ENCODE results near the gene TEAD4. TPM values are rescaled to one million over a fixed set of nuclear protein-coding genes. Genes with fewer than 3 reads are reported as not detected.

Gene TEAD4
- total RNA-seq, 1 experiment from 2014 or later: 96.2 TPM

- Histone ChIP-seq H3K27me3 (replicated peaks; ENCODE audit: control insufficient read depth, insufficient read depth, low read length) (no peaks in the 10 kb centered on the region), H3K4me3 (ENCODE audit: low read depth, low read length) (no peak overlapping the region), H3K36me3 (ENCODE audit: control insufficient read depth, insufficient read depth, low read length) (no peaks in the 10 kb centered on the region), H3K4me1 (no peaks in the 10 kb centered on the region), H3K9me3 (peaks cover 14% of the 10 kb centered on the region)
- Mint-ChIP-seq H3K4me1 (ENCODE audit: low read depth, unreplicated experiment) (peaks cover 11% of the 10 kb centered on the region), H3K27me3 (ENCODE audit: insufficient read depth, unreplicated experiment) (no peaks in the 10 kb centered on the region), H3K9me3 (ENCODE audit: unreplicated experiment) (peaks cover 21% of the 10 kb centered on the region), H3K27ac (ENCODE audit: unreplicated experiment) (no peak overlapping the region), H3K36me3 (ENCODE audit: insufficient read depth, unreplicated experiment) (peaks cover 46% of the 10 kb centered on the region), H3K4me3 (ENCODE audit: unreplicated experiment) (no peak overlapping the region)
- no TSS peak for BruUV-seq (replicated peaks)
- intact Hi-C loops (cut with micrococcal nuclease; ENCODE audit: unreplicated experiment): no loop called here
- ChIA-PET POLR2A (interaction anchor here (0.5 kb wide), 1 partner anchor 114 kb away, joined by 5 read pairs; no protein-coding TSS in a partner anchor), CTCF (no interaction called here)
- DNase-seq: no peak
- no peak for TF ChIP-seq CTCF (IDR thresholded peaks at IDR 0.05; ENCODE audit: insufficient read depth in 1 of 2, low read depth in 1 of 2, low read length in 1 of 2, severe bottlenecking in 1 of 2, unreplicated experiment in 1 of 2)
These were observed 29.3 kb downstream of the TEAD4 start for GRCh38 chr12:2988494-2988893.

DNA sequence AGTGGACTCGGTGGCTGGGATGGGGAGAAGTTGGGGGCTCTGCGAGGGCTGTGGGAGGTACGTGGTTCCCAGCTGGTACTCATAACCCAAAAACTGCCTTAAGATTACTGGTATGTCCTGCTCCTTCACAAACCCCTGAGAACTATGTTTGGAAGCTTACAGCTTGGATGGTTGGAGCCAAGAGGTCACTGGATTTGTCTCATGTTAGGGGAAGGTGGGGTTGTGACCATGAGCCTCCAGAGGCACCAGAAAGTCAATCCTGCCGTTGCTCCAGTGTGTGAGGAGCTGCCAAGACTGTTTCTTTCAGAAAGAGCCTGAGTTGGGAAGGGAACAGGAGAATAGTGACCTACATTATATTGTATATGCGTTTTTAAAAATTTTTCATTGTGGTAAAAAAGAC is 33.5 kb downstream of the TEAD4 start:
- H3K4me3 Mint-ChIP-seq (ENCODE audit: unreplicated experiment): no peak overlapping the region
- H3K9me3 Mint-ChIP-seq (ENCODE audit: unreplicated experiment): peaks cover 12% of the 10 kb centered on the region
- DNase-seq: no peak
- Histone ChIP-seq H3K27me3 (replicated peaks; ENCODE audit: control insufficient read depth, insufficient read depth, low read length) (no peaks in the 10 kb centered on the region), H3K36me3 (ENCODE audit: control insufficient read depth, insufficient read depth, low read length) (no peaks in the 10 kb centered on the region; the same call in 1 of the 2 replicates), H3K4me3 (ENCODE audit: low read depth, low read length) (no peak overlapping the region), H3K4me1 (no peaks in the 10 kb centered on the region), H3K9me3 (peaks cover 14% of the 10 kb centered on the region)
- no TSS peak for BruUV-seq (replicated peaks)
- no peaks in the 10 kb centered on the region for H3K27me3 Mint-ChIP-seq (ENCODE audit: insufficient read depth, unreplicated experiment)
- POLR2A ChIA-PET: no interaction called here
- H3K4me1 Mint-ChIP-seq (ENCODE audit: low read depth, unreplicated experiment): no peaks in the 10 kb centered on the region
- CTCF ChIA-PET: no interaction called here
- no peak for TF ChIP-seq CTCF (IDR thresholded peaks at IDR 0.05; ENCODE audit: insufficient read depth in 1 of 2, low read depth in 1 of 2, low read length in 1 of 2, severe bottlenecking in 1 of 2, unreplicated experiment in 1 of 2)
- peaks cover 63% of the 10 kb centered on the region for H3K36me3 Mint-ChIP-seq (ENCODE audit: insufficient read depth, unreplicated experiment)
- intact Hi-C loops (cut with micrococcal nuclease; ENCODE audit: unreplicated experiment): no loop called here
- H3K27ac Mint-ChIP-seq (ENCODE audit: unreplicated experiment): no peak overlapping the region

GRCh38 chr12:2997989-2998670 is 38.9 kb downstream of the TEAD4 start:
- Mint-ChIP-seq H3K9me3 (ENCODE audit: unreplicated experiment) (no peaks in the 10 kb centered on the region), H3K27ac (ENCODE audit: unreplicated experiment) (no peak overlapping the region), H3K27me3 (ENCODE audit: insufficient read depth, unreplicated experiment) (no peaks in the 10 kb centered on the region), H3K4me3 (ENCODE audit: unreplicated experiment) (no peak overlapping the region), H3K4me1 (ENCODE audit: low read depth, unreplicated experiment) (no peaks in the 10 kb centered on the region), H3K36me3 (ENCODE audit: insufficient read depth, unreplicated experiment) (peaks cover 75% of the 10 kb centered on the region)
- DNase-seq: no peak
- H3K36me3 ChIP-seq (ENCODE audit: control insufficient read depth, insufficient read depth, low read length): no peaks in the 10 kb centered on the region; the same call in 1 of the 2 replicates
- POLR2A ChIA-PET: no interaction called here
- intact Hi-C loops (cut with micrococcal nuclease; ENCODE audit: unreplicated experiment): no loop called here
- no peaks in the 10 kb centered on the region for H3K27me3 ChIP-seq (replicated peaks; ENCODE audit: control insufficient read depth, insufficient read depth, low read length)
- CTCF ChIA-PET: no interaction called here
- no peaks in the 10 kb centered on the region for H3K4me1 ChIP-seq
- H3K4me3 ChIP-seq (ENCODE audit: low read depth, low read length): no peak overlapping the region
- BruUV-seq (replicated peaks): no TSS peak
- no peaks in the 10 kb centered on the region for H3K9me3 ChIP-seq
- TF ChIP-seq CTCF (IDR thresholded peaks at IDR 0.05; ENCODE audit: insufficient read depth in 1 of 2, low read depth in 1 of 2, low read length in 1 of 2, severe bottlenecking in 1 of 2, unreplicated experiment in 1 of 2): no peak
